OCI-LY3 (cell line): Measurements from ENCODE around the gene SEMA4A.
A peak's percentile ranks its signal among the peaks of the same experiment; 100 is the strongest.

Experiments
- H2AFZ ChIP-seq: fragments of 200-600, 300-600 bp; shearing (Covaris generic); 2 replicates; pipeline ENCODE4 v1.6.0; 2014; ENCODE audit warnings: antibody characterized with exemption, low read depth, low read length
- H3K27ac ChIP-seq: fragments of 200-600, 300-600 bp; sonication (generic); 2 replicates; pipeline ENCODE4 v1.5.1; 2014; ENCODE audit warnings: mild to moderate bottlenecking, low read length, moderate library complexity, mixed read lengths
- H3K27me3 ChIP-seq: fragments of 200-600, 300-600 bp; sonication (generic); 2 replicates; pipeline ENCODE4 v1.6.1; 2014; ENCODE audit warnings: low read depth, low read length, mixed read lengths
- H3K36me3 ChIP-seq: fragments of 200-600, 300-600 bp; sonication (generic); replicated peaks from 2 replicates; pipeline ENCODE3; 2014; ENCODE audit warnings: low read depth, low read length, mixed read lengths
- H3K4me1 ChIP-seq: fragments of 300-600, 200-600 bp; sonication (generic); 2 replicates; pipeline ENCODE4 v1.6.1; 2014; ENCODE audit warnings: low read length, mixed read lengths
- H3K4me2 ChIP-seq: fragments of 200-600, 300-600 bp; sonication (generic); 2 replicates; pipeline ENCODE4 v1.6.1; 2014; ENCODE audit warnings: low read length, mixed read lengths
- H3K4me3 ChIP-seq: fragments of 300-600, 200-600 bp; sonication (generic); 2 replicates; pipeline ENCODE4 v1.5.1; 2014; ENCODE audit warnings: antibody characterized with exemption, mild to moderate bottlenecking, low read length, moderate library complexity
- H3K79me2 ChIP-seq: fragments of 300-600, 200-600 bp; shearing (Covaris generic); 2 replicates; pipeline ENCODE4 v1.6.1; 2014; ENCODE audit warnings: mild to moderate bottlenecking, low read length, mixed read lengths
- H3K9ac ChIP-seq: fragments of 300-600, 200-600 bp; shearing (Covaris generic); 2 replicates; pipeline ENCODE4 v1.6.0; 2014; ENCODE audit warnings: mild to moderate bottlenecking, low read length, moderate library complexity
- H3K9me3 ChIP-seq: fragments of 200-600, 300-600 bp; shearing (Covaris generic); 2 replicates; pipeline ENCODE4 v1.6.1; 2014; ENCODE audit warnings: low read length, mixed read lengths; ENCODE audit not compliant: insufficient read depth
- H4K20me1 ChIP-seq: fragments of 200-600, 300-600 bp; sonication (generic); 2 replicates; pipeline ENCODE4 v1.6.1; 2016; ENCODE audit warnings: low read length, mixed read lengths; ENCODE audit not compliant: insufficient read depth
- EZH2phosphoT487 ChIP-seq: fragments of 200-600 bp; shearing (Covaris generic); IDR thresholded peaks from 2 replicates; pipeline ENCODE4 v1.6.1; 2018; ENCODE audit warnings: antibody characterized with exemption, mixed run types, low read depth
- TF ChIP-seq, protein P1 (sequence below): fragments of 200-600, 300-600 bp; sonication (generic); IDR thresholded peaks from 2 replicates; pipeline ENCODE4 v1.5.1; 2014; ENCODE audit warnings: antibody characterized with exemption, low read length, low read depth

The SEMA4A gene

DNA sequence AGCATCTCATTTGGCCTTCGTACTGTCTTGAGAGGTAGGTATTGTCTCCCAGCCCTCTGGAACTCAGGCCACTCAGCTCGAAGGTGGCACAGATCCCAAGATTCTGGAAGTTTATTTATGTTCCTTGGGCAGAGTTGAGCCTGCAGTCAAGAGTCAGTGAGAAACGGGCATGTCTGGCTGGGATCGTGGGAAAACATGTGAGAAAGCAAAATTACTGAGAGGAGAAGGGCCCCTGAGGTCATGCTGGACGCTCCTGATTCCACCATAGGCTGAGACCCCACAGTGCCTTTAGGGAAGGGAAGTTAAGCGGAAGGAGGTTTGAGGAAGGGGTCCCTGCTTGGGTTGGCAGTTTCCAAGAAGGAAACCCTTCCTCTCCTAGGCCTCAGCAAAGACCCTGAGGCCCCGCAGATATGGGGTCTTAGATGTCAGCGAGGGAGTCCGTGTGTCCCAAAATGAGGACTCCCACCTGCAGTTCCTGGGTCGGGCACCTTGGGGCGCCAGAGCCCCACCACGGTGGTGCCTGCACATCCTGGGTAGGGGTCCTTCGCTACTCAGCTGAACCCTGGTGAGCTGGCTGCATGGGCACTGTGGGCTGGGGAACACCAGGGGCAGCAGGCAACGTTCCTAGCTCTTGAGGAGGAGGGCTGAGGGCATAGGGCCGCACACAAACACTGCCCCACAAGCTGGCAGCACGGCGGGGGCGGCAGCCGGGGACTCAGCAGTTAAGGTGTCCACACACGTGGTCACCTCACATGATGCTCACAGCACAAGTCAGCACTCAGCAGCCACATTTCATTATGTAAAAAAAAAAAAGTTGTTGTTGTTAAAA lies 12.3 kb upstream of the SEMA4A start:
- no peak overlapping the region for H3K4me2 ChIP-seq
- no peak overlapping the region for H3K4me3 ChIP-seq
- no peak overlapping the region for H3K27ac ChIP-seq
- no peaks in the 10 kb centered on the region for H4K20me1 ChIP-seq
- TF ChIP-seq, protein P1, sequence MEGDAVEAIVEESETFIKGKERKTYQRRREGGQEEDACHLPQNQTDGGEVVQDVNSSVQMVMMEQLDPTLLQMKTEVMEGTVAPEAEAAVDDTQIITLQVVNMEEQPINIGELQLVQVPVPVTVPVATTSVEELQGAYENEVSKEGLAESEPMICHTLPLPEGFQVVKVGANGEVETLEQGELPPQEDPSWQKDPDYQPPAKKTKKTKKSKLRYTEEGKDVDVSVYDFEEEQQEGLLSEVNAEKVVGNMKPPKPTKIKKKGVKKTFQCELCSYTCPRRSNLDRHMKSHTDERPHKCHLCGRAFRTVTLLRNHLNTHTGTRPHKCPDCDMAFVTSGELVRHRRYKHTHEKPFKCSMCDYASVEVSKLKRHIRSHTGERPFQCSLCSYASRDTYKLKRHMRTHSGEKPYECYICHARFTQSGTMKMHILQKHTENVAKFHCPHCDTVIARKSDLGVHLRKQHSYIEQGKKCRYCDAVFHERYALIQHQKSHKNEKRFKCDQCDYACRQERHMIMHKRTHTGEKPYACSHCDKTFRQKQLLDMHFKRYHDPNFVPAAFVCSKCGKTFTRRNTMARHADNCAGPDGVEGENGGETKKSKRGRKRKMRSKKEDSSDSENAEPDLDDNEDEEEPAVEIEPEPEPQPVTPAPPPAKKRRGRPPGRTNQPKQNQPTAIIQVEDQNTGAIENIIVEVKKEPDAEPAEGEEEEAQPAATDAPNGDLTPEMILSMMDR: peak; percentile 98
- no peak for TF ChIP-seq EZH2phosphoT487
- H3K4me1 ChIP-seq: peaks cover 5% of the 10 kb centered on the region
- no peak overlapping the region for H2AFZ ChIP-seq
- peaks cover 17% of the 10 kb centered on the region for H3K27me3 ChIP-seq
- H3K36me3 ChIP-seq: no peaks in the 10 kb centered on the region
- no peak overlapping the region for H3K9ac ChIP-seq
- no peaks in the 10 kb centered on the region for H3K9me3 ChIP-seq
- H3K79me2 ChIP-seq: no peaks in the 10 kb centered on the region

DNA sequence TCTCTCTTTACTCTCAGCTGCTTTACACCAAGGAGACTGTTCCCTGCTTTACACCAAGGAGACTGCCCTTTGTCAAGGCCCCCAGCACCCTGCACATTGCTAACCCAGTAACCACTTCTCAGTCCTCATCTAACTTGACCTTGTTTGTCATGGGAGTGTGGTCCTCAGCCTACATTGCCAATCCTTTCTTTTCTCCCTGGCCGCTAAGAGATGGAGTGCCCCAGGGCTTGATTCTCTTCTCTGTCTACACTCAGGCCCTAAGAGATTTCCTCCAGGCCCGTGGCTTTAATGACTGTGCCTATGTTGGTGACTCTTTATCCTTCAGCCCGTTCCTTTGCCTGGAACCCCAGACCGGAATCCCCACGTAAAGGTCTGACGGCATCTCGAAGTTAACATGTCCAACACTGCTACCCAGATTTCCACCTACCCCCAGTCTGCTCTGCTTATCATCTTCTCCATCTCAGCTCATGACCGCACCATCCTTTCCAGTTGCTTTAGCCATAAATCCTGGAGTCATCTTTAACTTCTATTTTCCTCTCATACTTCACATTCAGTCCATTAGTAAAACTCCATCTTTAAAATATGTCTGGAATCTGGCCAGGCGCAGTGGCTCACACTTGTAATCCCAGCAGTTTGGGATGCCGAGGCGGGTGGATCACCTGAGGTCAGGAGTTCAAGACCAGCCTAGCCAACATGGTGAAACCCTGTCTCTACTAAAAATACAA lies 9.5 kb upstream of the SEMA4A start:
- TF ChIP-seq EZH2phosphoT487: no peak
- TF ChIP-seq, protein P1: no peak
- H3K36me3 ChIP-seq: no peaks in the 10 kb centered on the region

DNA sequence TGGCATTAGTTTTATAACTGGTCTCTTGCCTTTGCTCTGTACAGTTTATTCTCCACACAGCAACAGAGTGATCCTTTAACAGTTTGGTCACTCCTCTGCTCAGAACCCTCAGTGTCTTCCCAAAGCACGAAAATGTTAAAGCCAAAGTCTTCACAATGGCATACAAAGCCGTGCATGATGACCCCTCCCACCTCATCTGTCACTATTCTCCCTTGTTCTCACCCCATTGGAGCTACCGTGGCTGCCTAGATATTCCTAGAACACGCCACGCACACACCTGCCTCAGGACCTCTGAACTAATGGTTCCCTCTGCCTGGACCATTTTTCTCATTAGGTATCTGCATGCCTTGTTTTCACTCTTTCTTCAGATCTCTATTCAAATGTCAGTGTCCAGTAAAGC lies 8.6 kb upstream of the SEMA4A start:
- TF ChIP-seq EZH2phosphoT487: no peak
- TF ChIP-seq, protein P1: no peak

More for the DNA sequence above, 9.5 kb upstream of the SEMA4A start:
- H3K4me3 ChIP-seq: no peak overlapping the region
- H3K27ac ChIP-seq: no peak overlapping the region
- no peak overlapping the region for H3K4me2 ChIP-seq
- no peaks in the 10 kb centered on the region for H3K79me2 ChIP-seq
- H3K27me3 ChIP-seq: peaks cover 9% of the 10 kb centered on the region
- H3K4me1 ChIP-seq: peaks cover 33% of the 10 kb centered on the region
- no peaks in the 10 kb centered on the region for H4K20me1 ChIP-seq
- H3K9me3 ChIP-seq: no peaks in the 10 kb centered on the region
- no peak overlapping the region for H3K9ac ChIP-seq
- no peak overlapping the region for H2AFZ ChIP-seq

DNA sequence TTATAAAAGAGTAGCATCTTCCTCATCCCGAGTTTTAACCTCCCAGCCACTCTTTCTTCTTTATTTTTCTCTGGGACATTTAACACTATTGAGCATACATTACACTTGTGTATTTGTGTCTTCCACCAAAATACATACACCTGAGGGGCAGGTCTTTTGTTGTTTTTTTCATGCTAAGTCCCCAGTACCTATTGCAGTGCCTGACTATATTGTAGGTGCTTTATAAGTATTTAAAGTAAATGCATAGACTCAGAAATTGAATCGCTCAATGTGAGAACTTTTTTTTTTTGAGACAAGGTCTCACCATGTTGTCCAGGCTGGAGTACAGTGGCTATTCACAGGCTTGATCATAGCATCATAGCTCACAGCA lies 7.8 kb upstream of the SEMA4A start:
- Histone ChIP-seq H2AFZ (no peak overlapping the region), H3K4me2 (peak overlapping the region; percentile 88), H3K27ac (no peak overlapping the region), H4K20me1 (no peaks in the 10 kb centered on the region), H3K4me1 (peaks cover 50% of the 10 kb centered on the region), H3K4me3 (peak overlapping the region; percentile 67), H3K9me3 (no peaks in the 10 kb centered on the region), H3K27me3 (no peaks in the 10 kb centered on the region; the same call in 1 of the 2 replicates), H3K79me2 (no peaks in the 10 kb centered on the region), H3K9ac (no peak overlapping the region), H3K36me3 (no peaks in the 10 kb centered on the region)
- TF ChIP-seq, protein P1: no peak
- no peak for TF ChIP-seq EZH2phosphoT487

More for the DNA sequence above, 8.6 kb upstream of the SEMA4A start:
- peaks cover 4% of the 10 kb centered on the region; the same call in 1 of the 2 replicates for H3K27me3 ChIP-seq
- H3K9ac ChIP-seq: no peak overlapping the region
- no peak overlapping the region for H3K27ac ChIP-seq
- H2AFZ ChIP-seq: no peak overlapping the region
- peaks cover 41% of the 10 kb centered on the region for H3K4me1 ChIP-seq
- no peaks in the 10 kb centered on the region for H4K20me1 ChIP-seq
- H3K4me3 ChIP-seq: no peak overlapping the region
- H3K4me2 ChIP-seq: no peak overlapping the region
- H3K9me3 ChIP-seq: no peaks in the 10 kb centered on the region
- H3K36me3 ChIP-seq: no peaks in the 10 kb centered on the region
- no peaks in the 10 kb centered on the region for H3K79me2 ChIP-seq
